Neutrophil (primary cell): ENCODE data around the gene ZNF660.

Experiments
- H3K27ac ChIP-seq: fragments of 200-600 bp; sonication (generic); 2 replicates; pipeline ENCODE4 v1.5.1; 2016; ENCODE audit warnings: mild to moderate bottlenecking, moderate library complexity
- H3K27me3 ChIP-seq: fragments of 200-600 bp; sonication (generic); 2 replicates; pipeline ENCODE4 v1.6.0; 2016; ENCODE audit warnings: mild to moderate bottlenecking
- H3K36me3 ChIP-seq: fragments of 200-600 bp; sonication (generic); 2 replicates; pipeline ENCODE4 v1.5.1; 2017
- H3K4me1 ChIP-seq, 2 experiments: fragments of 200-600 bp in 1 of 2; sonication (generic) in 1 of 2; 1 replicate in 1 of 2; 2 replicates in 1 of 2; pipeline versions ENCODE4 v1.5.1 to v1.6.1; 2013 to 2016; ENCODE audit warnings: low read depth in 1 of 2, low read length in 1 of 2, mild to moderate bottlenecking in 1 of 2, moderate library complexity in 1 of 2; ENCODE audit not compliant: control insufficient read depth in 1 of 2, insufficient read depth in 1 of 2
- H3K4me3 ChIP-seq, 2 experiments: fragments of 200-600 bp in 1 of 2; sonication (generic) in 1 of 2; 1 replicate in 1 of 2; 2 replicates in 1 of 2; pipeline ENCODE4 v1.5.1; 2013 to 2016; ENCODE audit warnings: low read depth in 1 of 2, low read length in 1 of 2, mild to moderate bottlenecking in 1 of 2, moderate library complexity in 1 of 2
- H3K9me3 ChIP-seq: fragments of 200-600 bp; sonication (generic); 2 replicates; pipeline ENCODE4 v1.5.1; 2016
- TF ChIP-seq, protein P1 (sequence below): fragments of 200-600 bp; sonication (generic); IDR thresholded peaks from 2 replicates; pipeline ENCODE4 v1.5.1; 2016; ENCODE audit warnings: antibody characterized with exemption

The ZNF660 gene

DNA sequence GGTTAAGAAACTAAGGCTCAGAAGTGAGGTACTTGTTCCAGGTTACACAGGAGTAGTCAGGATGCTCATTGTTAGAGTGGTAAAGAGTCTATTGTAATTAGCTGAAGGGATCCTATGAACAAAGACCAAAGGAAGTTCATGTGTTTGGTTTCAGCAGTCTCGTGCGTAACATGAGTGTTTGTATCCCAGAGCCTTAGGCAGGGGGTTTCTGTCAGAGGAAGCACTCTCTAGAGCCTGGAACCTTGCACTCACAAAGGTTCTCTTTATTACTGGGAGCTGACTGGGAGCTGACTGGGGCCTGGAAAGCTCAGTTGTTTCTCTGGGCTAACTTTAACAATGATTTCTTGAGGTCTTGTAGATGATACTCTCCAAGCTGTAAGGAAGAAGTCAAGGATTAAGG is 44.0 kb downstream of the ZNF660 start:
- TF ChIP-seq, protein P1, sequence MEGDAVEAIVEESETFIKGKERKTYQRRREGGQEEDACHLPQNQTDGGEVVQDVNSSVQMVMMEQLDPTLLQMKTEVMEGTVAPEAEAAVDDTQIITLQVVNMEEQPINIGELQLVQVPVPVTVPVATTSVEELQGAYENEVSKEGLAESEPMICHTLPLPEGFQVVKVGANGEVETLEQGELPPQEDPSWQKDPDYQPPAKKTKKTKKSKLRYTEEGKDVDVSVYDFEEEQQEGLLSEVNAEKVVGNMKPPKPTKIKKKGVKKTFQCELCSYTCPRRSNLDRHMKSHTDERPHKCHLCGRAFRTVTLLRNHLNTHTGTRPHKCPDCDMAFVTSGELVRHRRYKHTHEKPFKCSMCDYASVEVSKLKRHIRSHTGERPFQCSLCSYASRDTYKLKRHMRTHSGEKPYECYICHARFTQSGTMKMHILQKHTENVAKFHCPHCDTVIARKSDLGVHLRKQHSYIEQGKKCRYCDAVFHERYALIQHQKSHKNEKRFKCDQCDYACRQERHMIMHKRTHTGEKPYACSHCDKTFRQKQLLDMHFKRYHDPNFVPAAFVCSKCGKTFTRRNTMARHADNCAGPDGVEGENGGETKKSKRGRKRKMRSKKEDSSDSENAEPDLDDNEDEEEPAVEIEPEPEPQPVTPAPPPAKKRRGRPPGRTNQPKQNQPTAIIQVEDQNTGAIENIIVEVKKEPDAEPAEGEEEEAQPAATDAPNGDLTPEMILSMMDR, result no peak
- H3K9me3 ChIP-seq, result no peaks in the 10 kb centered on the region
- H3K27ac ChIP-seq, result no peak overlapping the region

DNA sequence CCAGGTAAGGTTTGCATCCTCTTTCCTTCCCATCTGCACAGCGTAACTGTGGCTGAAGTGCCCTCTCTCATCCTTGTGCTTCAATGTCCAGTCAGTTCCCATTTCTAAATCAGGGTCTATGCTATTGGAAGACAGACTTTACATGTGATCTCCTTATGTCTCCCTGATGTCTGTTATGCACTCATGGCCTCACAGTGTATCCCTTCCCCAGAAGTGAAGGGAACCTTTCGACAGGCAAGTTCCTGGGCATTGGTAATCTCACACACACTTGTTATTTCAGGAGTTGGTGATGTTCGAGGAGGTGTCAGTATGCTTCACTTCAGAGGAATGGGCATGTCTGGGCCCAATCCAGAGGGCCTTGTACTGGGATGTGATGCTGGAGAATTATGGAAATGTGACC is 47.4 kb downstream of the ZNF660 start:
- Histone ChIP-seq H3K27ac (no peak overlapping the region), H3K4me3 (no peak overlapping the region), H3K27me3 (no peaks in the 10 kb centered on the region), H3K4me1 (no peaks in the 10 kb centered on the region), H3K36me3 (peaks cover 43% of the 10 kb centered on the region), H3K9me3 (no peaks in the 10 kb centered on the region)
- TF ChIP-seq, protein P1, result no peak

More for the DNA sequence above, 44.0 kb downstream of the ZNF660 start:
- Histone ChIP-seq H3K36me3 (peaks cover 26% of the 10 kb centered on the region), H3K4me3 (no peak overlapping the region), H3K4me1 (peaks cover 6 to 13% of the 10 kb centered on the region in 2 experiments), H3K27me3 (no peaks in the 10 kb centered on the region)

DNA sequence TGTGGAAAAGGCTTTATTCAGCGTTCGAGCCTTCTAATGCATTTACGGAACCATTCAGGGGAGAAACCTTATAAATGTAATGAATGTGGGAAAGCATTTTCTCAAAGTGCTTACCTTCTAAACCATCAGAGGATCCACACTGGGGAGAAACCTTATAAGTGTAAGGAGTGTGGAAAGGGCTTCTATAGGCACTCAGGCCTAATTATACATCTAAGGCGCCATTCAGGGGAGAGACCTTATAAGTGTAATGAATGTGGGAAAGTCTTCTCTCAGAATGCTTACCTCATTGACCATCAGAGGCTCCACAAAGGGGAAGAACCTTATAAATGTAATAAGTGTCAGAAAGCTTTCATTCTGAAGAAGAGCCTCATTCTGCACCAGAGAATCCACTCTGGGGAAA is 57.6 kb downstream of the ZNF660 start:
- Histone ChIP-seq H3K9me3 (peaks cover 24% of the 10 kb centered on the region), H3K4me1 (no peaks in the 10 kb centered on the region), H3K4me3 (no peak overlapping the region), H3K36me3 (peaks cover 25% of the 10 kb centered on the region), H3K27ac (no peak overlapping the region), H3K27me3 (no peaks in the 10 kb centered on the region)
- TF ChIP-seq, protein P1, result no peak

DNA sequence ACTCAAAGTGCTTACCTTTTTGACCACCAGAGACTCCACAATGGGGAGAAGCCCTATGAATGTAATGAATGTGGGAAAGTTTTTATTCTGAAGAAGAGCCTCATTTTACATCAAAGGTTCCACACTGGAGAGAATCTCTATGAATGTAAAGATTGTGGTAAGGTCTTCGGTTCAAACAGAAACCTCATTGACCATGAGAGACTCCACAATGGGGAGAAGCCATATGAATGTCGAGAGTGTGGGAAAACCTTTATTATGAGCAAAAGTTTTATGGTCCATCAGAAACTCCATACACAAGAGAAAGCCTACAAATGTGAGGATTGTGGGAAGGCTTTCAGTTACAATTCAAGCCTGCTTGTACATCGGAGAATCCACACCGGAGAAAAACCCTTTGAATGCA is 58.3 kb downstream of the ZNF660 start:
- Histone ChIP-seq H3K4me3 (no peak overlapping the region), H3K36me3 (peaks cover 25% of the 10 kb centered on the region), H3K9me3 (peaks cover 24% of the 10 kb centered on the region), H3K27ac (no peak overlapping the region), H3K4me1 (peaks cover 0 to under 1% of the 10 kb centered on the region in 2 experiments), H3K27me3 (no peaks in the 10 kb centered on the region)
- TF ChIP-seq, protein P1, result no peak

DNA sequence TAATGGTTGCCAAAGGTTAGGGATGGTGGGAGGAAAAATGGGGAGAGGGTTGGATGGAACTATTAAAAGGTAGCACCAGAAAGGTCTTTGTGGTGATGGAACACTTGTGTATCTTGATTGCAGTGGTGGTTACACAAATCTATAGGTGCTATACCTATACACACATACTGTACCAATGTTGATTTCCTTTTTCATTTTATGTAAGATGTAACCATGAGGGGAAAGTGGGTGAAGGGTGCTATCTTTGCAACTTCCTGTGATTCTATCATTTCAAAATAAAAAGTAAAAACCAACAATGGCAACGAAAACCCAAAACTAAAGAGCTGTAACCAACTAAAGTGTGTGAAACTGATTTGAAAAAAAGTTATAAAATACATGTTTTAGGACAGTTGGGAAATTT is 63.0 kb downstream of the ZNF660 start:
- H3K4me3 ChIP-seq, result no peak overlapping the region

More for the DNA sequence above, 63.0 kb downstream of the ZNF660 start:
- Histone ChIP-seq H3K9me3 (peaks cover 10% of the 10 kb centered on the region), H3K27ac (no peak overlapping the region), H3K27me3 (no peaks in the 10 kb centered on the region), H3K4me1 (peaks cover 10 to 13% of the 10 kb centered on the region in 2 experiments), H3K36me3 (peaks cover 15% of the 10 kb centered on the region)
- TF ChIP-seq, protein P1, result no peak
